Activated CD8-positive, alpha-beta memory T cell treated with anti-CD3 and anti-CD28 coated beads, Interleukin-2, amount 50 U/mL, for 24 hours (primary cell): ENCODE data around the gene RNU1-1.
"Not testable (repeated sequence)": the region's sequence is repeated elsewhere in the genome, so short reads cannot be mapped to it uniquely, and the experiment has no call there.

Experiments
- DNase-seq: peaks from one replicate; pipeline ENCODE4 v3.0.0-alpha.2; 2020; ENCODE audit errors: extremely low read depth

Gene RNU1-1

GRCh38 chr1:16521679-16522078, 7.6 kb upstream of the RNU1-1 start:
- DNase-seq, result not testable (repeated sequence)

GRCh38 chr1:16521288-16521583, 7.2 kb upstream of the RNU1-1 start:
- DNase-seq, result no peak

GRCh38 chr1:16520435-16521287, 6.6 kb upstream of the RNU1-1 start:
- DNase-seq, result not testable (repeated sequence)

DNA sequence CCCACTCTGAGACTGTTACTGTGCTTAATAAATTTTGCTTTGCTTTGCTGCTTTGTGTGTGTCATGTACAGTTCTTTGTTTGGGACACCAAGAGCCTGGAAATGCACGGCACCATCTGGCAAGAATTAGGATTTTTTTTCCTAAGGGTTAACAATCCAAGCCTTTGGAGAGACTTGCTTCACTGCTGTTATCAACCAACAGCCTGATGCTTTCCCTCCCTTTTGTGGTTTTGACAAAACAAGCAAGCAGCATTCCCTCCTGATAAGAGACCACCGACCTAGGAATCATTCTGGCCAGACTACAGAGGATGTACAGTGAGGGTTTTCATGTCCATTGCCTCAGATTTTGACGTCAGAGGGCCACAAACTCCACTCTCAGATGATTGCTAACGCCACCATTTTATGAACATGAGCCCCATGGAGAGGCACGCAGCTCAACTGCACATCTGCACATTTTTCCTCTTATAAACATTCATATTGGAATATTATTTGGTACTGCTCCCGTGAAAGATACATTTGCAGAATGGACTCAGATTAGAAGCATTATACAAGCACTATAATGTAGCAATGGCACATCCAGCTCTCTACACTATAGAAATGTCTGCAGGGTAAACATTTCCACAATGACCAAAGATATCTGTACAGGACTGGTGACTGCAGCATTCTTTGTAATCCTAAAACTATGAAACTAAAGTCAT, 5.3 kb upstream of the RNU1-1 start:
- not testable (repeated sequence) for DNase-seq

DNA sequence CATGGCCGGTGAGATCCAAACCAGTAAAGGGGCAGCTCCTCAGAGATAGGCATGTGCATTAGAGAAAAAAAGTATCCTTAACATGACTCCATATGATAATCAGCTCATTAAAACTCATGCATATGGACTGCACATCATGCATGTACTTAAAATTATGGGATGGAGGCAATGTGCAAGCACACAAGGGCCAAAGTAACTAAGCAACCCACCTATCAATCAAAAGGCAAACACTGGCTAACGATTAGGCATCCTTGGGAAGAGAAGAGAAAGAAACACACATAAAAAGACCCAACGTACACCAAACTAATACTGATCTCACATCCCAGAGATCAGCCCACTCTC, 4.8 kb upstream of the RNU1-1 start:
- DNase-seq, result not testable (repeated sequence)

DNA sequence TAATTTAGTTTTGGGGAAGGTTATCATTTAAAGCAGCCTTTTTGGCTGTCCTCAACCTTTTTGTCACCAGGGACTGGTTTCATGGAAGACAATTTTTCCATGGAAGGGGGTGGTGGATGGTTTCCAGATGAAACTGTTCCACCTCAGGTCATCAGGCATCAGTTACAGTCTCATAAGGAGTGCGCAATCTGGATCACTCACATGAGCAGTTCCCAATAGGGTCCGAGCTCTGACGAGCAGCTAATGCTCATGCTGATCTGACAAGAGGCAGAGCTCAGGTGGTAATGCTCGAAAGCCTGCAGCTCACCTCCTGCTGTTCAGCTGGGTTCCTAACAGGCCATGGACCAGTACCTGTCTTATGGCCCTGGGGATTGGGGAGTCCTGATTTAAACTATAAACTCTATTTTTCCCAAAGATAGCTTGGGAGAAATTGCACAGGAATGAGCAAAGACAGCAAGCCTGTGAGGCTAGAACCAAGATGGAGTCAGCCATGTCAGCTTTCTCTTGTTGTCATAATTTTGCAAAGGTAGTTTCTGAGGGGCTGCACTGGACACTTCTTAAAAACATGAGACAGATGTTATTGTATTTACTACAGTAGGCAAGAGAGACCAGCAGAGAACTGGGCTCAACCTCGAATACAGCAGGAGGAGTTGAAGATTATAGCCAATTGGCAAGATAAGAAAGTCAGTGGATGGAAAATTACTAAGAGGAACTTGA, 2.8 kb upstream of the RNU1-1 start:
- DNase-seq, result not testable (repeated sequence)

GRCh38 chr1:16513412-16514106, 526 bp downstream of the RNU1-1 start:
- DNase-seq, result peak; percentile 49

DNA sequence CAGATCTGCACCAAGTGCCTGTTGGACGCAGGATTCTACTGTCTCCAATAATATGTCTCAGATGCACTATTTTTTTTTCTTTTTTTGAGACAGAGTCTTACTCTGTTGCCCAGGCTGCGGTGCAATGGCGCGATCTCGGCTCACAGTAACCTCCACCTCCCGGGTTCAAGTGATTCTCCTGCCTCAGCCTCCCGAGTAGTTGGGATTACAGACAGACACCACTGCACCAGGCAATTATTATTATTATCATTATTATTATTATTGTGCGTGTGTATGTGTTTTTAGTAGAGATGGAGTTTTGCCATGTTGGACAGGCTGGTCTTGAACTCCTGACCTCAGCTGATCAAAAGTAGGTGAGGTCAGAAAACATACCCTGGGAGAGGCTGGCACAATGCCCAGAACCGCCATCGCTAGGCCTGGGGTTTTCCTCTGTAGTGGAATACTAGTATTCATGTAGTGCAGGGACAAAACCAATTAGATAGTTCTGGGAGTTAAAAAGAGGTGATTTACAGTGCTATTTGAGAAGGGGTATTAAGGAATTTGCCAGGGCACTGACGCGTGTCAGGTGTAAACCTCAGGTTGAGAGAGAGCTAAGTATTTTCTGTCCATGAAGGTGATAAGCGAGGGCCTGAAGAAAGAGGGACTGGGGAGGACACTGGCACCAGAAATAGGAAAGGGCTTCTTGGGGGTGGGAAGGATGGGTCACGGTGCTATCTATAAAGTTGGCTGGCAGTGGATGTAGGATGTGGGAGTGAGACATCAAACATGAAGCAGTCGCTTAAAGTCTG, 1.3 kb downstream of the RNU1-1 start:
- DNase-seq, result peak; percentile 12

GRCh38 chr1:16511926-16512325, 2.2 kb downstream of the RNU1-1 start:
- DNase-seq, result not testable (repeated sequence)

DNA sequence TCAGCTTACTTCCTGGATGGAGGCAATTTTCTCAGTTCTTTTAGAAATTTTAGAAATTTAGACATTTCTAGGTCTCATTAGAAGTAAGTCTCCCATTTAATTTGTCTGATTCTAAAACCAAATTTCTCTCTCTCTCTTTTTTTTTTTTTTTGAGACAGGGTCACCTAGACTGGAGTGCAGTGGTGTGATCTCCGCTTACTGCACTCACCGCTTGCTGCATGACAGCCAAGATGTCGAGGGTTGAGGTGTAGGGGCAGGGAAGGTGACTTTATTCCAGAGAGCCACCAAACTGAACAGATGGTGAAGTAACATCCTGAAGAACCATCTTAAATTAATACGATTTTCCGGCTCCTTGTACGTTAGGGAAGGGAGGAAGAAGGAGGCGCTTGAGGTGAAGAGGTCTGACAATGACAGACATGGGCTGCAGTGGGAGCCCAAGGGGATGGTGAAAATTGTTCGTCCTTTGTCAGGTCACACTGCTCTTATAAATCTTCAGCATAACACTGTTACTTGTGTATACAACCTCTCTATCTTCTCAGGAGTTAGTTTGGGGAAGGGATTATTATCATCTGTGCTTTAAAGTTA, 5.1 kb downstream of the RNU1-1 start:
- DNase-seq, result not testable (repeated sequence)

GRCh38 chr1:16506364-16507136, 7.5 kb downstream of the RNU1-1 start:
- not testable (repeated sequence) for DNase-seq

DNA sequence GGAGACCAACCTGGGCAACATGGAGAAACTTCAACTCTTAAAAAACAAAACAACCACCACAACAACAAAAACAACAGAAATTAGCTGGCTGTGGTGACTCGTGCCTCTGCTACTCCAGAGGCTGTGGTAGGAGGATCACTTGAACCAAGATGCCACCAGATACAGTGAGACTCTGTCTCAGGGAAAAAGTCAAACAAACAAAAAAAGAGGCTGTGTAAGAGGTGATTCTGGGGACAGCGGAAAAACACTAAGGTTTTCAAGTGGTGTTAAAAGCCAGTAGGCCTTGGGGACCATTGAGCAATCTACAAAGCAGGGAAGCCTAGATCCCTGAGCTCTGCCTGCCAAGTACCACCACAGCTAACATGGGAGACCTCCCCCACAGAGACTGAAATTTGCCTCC, 8.2 kb downstream of the RNU1-1 start:
- not testable (repeated sequence) for DNase-seq

DNA sequence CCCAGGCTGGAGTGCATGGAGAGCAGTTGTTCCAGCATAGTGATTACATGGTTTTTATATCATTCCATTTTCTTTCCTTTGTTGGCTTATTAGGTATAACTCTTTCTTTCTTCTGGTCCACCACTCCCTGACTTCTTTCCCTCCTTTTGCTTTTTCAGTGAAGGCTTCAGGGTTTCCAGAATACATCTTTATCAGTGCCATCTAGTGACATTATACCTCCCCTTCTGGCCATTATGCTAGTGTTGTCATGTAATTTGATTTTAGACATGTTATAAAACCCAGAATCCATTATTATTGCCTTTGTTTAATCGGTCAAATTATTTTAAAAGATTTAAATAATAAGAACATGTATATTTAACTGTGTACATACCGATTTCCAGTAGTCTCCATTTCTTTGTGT, 10.6 kb downstream of the RNU1-1 start:
- no peak for DNase-seq

DNA sequence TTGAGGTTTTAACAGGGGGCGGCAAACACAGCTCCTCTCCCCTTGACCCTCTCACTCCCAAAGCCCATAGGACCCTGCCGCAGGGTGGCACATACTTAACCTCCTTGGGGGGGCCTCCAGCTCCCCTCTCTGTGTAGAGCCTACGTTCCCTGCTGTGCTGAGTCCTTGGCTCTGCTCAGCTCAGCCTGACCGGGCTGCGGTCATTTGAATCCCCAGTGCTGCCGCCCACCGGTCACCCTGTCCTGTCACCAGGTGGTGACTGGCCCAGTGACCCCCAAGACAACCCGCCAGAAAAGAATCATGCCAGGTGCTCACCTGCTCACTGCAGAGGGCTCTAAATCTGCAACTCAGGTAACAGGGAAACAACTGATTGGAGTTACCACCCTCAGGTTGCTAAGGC, 12.6 kb downstream of the RNU1-1 start:
- not testable (repeated sequence) for DNase-seq

- not testable (repeated sequence) for DNase-seq
Measured at GRCh38 chr1:16500975-16501374, 13.1 kb downstream of the RNU1-1 start.

GRCh38 chr1:16500466-16500865, 13.6 kb downstream of the RNU1-1 start:
- not testable (repeated sequence) for DNase-seq

DNA sequence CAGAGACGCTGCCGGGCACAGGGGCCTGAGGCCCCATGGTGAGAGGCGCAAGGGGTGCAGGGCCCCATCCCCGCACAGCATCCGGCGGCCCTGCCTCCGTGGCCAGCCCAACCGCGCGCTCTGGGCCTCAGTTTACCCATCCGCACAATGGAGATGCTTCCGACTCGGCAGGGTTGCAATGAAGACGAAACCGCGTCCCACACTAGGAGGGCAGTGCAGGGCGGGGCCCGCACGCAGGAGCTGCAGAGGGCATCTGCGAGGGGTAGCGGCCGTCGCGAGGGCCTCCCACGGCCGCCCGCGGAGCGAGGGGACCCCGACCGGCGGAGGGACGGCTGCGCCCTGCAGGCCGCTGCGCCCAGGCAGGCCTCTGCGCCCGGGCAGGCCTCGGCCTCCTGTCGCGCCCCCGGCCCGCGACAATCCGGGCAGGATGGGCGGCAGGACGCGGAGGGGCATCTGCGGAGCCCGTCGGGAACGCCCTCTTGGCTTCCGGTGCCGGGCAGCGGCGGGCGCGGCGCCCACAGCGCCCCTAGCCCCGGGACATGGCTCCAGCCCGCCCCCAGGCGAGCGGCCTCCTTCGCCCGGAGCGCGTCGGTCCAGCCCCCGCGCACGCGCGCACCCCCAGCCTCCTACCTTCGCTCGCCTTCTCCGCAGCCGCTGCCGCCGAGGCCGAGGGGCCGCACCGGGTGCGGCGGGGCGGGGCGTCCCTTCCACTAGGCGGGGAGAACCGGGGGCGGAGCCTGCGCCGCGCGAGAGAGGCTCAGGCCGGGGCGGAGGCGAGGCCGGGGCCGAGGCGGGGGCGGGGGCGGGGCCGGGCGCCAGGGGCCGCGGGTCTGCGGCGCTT, 15.3 kb downstream of the RNU1-1 start:
- DNase-seq, result peak; percentile 44

DNA sequence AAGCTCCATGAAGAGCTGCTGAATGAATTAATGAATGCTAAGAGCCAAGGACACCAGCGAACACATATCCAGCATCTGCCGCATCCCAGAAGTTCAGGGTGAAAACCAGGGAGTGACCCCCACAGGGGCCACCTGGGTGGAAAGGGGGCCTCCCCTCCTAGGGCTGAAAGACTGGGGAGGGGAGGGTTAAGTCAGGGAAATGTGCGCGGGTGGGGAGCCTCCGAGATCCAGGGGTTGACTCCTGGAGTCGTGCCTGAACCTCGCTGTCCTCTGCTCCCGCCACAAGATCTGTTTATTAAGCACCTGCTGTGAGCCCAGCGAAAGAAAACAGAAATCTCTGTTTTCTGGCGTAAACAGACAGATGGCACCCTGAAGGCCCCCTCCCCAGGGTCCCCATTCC, 16.0 kb downstream of the RNU1-1 start:
- not testable (repeated sequence) for DNase-seq

GRCh38 chr1:16497474-16497904, 16.6 kb downstream of the RNU1-1 start:
- DNase-seq, result not testable (repeated sequence)
